Calu3 (cell line): ENCODE measurements around the gene MYOM1. TPM values are rescaled to one million over a fixed set of nuclear protein-coding genes. Genes with fewer than 3 reads are reported as not detected.

Source experiments
- BruUV-seq: library from RNA; stranded (reverse); fragments of 400-500 nt; replicated peaks from 2 replicates; lab custom pipeline; 2021; lab: Mats Ljungman, UMichigan
- CTCF ChIA-PET: fragments of 300-600 bp; sonication (Branson Sonifier 250); formaldehyde crosslinking; loops from one replicate; lab custom pipeline; 2022; ENCODE audit warnings: antibody characterized with exemption; lab: Charles Lee
- DNase-seq: peaks from one replicate; pipeline ENCODE4 v3.0.0; 2022
- H3K27ac Mint-ChIP-seq: one replicate; pipeline ENCODE4 v1.8.0; 2022; ENCODE audit warnings: mixed read lengths; ENCODE audit not compliant: unreplicated experiment
- H3K27me3 Mint-ChIP-seq: one replicate; pipeline ENCODE4 v1.8.0; 2022; ENCODE audit warnings: mixed read lengths; ENCODE audit not compliant: unreplicated experiment
- H3K36me3 Mint-ChIP-seq: one replicate; pipeline ENCODE4 v1.8.0; 2022; ENCODE audit warnings: mild to moderate bottlenecking, moderate library complexity, mixed read lengths; ENCODE audit not compliant: insufficient read depth, unreplicated experiment
- H3K4me1 Mint-ChIP-seq: one replicate; pipeline ENCODE4 v1.8.0; 2022; ENCODE audit warnings: mild to moderate bottlenecking, low read depth, mixed read lengths; ENCODE audit not compliant: unreplicated experiment
- H3K4me3 Mint-ChIP-seq: one replicate; pipeline ENCODE4 v1.8.0; 2022; ENCODE audit warnings: mild to moderate bottlenecking, low read depth, moderate library complexity, mixed read lengths; ENCODE audit not compliant: unreplicated experiment
- H3K9me3 Mint-ChIP-seq: one replicate; pipeline ENCODE4 v1.8.0; 2022; ENCODE audit warnings: low read depth, mixed read lengths; ENCODE audit not compliant: unreplicated experiment
- intact Hi-C: fragments of 100-400 bp; cut with micrococcal nuclease; formaldehyde crosslinking; loops from one replicate; pipeline ENCODE4 v1.10.0; 2022; ENCODE audit not compliant: unreplicated experiment
- total RNA-seq: library from RNA; stranded (reverse); gene quantifications from 2 replicates; pipeline ENCODE4 v1.2.3, GENCODE V29; 2022
- TF ChIP-seq, protein P1 (sequence below): fragments of 200-600 bp; IDR thresholded peaks from one replicate; pipeline ENCODE4 v1.8.0; 2022; ENCODE audit warnings: antibody characterized with exemption; ENCODE audit not compliant: unreplicated experiment

The MYOM1 gene
- total RNA-seq, 1 experiment from 2014 or later: 16.5 TPM

GRCh38 chr18:3245853-3246634 lies 26.3 kb upstream of the MYOM1 start:
- H3K4me3 Mint-ChIP-seq: peak overlapping the region; percentile 79
- H3K27me3 Mint-ChIP-seq: no peaks in the 10 kb centered on the region
- H3K4me1 Mint-ChIP-seq: peaks cover 30% of the 10 kb centered on the region
- H3K36me3 Mint-ChIP-seq: peaks cover 53% of the 10 kb centered on the region
- CTCF ChIA-PET: interaction anchor here (0.6 to 3.0 kb wide), 21 partner anchors 12 to 480 kb away, joined by 3 to 20 read pairs (median 4); no protein-coding TSS in a partner anchor
- TF ChIP-seq, protein P1, sequence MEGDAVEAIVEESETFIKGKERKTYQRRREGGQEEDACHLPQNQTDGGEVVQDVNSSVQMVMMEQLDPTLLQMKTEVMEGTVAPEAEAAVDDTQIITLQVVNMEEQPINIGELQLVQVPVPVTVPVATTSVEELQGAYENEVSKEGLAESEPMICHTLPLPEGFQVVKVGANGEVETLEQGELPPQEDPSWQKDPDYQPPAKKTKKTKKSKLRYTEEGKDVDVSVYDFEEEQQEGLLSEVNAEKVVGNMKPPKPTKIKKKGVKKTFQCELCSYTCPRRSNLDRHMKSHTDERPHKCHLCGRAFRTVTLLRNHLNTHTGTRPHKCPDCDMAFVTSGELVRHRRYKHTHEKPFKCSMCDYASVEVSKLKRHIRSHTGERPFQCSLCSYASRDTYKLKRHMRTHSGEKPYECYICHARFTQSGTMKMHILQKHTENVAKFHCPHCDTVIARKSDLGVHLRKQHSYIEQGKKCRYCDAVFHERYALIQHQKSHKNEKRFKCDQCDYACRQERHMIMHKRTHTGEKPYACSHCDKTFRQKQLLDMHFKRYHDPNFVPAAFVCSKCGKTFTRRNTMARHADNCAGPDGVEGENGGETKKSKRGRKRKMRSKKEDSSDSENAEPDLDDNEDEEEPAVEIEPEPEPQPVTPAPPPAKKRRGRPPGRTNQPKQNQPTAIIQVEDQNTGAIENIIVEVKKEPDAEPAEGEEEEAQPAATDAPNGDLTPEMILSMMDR: peak; percentile 96
- no TSS peak for BruUV-seq
- intact Hi-C loops: loop anchor here (1.0 to 10.0 kb wide), 8 partner anchors 34 to 309 kb away; no protein-coding TSS in a partner anchor
- H3K27ac Mint-ChIP-seq: peak overlapping the region; percentile 83
- H3K9me3 Mint-ChIP-seq: no peaks in the 10 kb centered on the region
- DNase-seq: peak; percentile 89

- intact Hi-C loops: loop anchor here (5.0 to 10.0 kb wide), 7 partner anchors 33 to 308 kb away; no protein-coding TSS in a partner anchor
- H3K27me3 Mint-ChIP-seq: no peaks in the 10 kb centered on the region
- peaks cover 21% of the 10 kb centered on the region for H3K4me1 Mint-ChIP-seq
- peak overlapping the region; percentile 79 for H3K4me3 Mint-ChIP-seq
- H3K36me3 Mint-ChIP-seq: peaks cover 46% of the 10 kb centered on the region
- TF ChIP-seq, protein P1: no peak
- H3K27ac Mint-ChIP-seq: peak overlapping the region; percentile 83
- DNase-seq: no peak
- CTCF ChIA-PET: interaction anchor here (0.9 to 3.0 kb wide), 6 partner anchors 11 to 260 kb away, joined by 4 to 20 read pairs (median 11); no protein-coding TSS in a partner anchor
- BruUV-seq: no TSS peak
- peaks cover 6% of the 10 kb centered on the region for H3K9me3 Mint-ChIP-seq
These were observed 25.4 kb upstream of the MYOM1 start for GRCh38 chr18:3245185-3245564.

- Mint-ChIP-seq H3K4me1 (no peaks in the 10 kb centered on the region), H3K9me3 (peaks cover 6% of the 10 kb centered on the region), H3K27ac (no peak overlapping the region), H3K27me3 (no peaks in the 10 kb centered on the region), H3K4me3 (no peak overlapping the region), H3K36me3 (no peaks in the 10 kb centered on the region)
- TF ChIP-seq, protein P1: no peak
- no peak for DNase-seq
- intact Hi-C loops: no loop called here
- CTCF ChIA-PET: interaction anchor here (0.5 to 1.7 kb wide), 5 partner anchors 24 to 279 kb away, joined by 3 to 6 read pairs (median 3); no protein-coding TSS in a partner anchor
- BruUV-seq: no TSS peak
These were observed 19.0 kb upstream of the MYOM1 start for GRCh38 chr18:3238742-3239141.

GRCh38 chr18:3236470-3236869 lies 16.7 kb upstream of the MYOM1 start:
- Mint-ChIP-seq H3K9me3 (peaks cover 6% of the 10 kb centered on the region), H3K4me1 (no peaks in the 10 kb centered on the region), H3K4me3 (no peak overlapping the region), H3K27ac (no peak overlapping the region), H3K36me3 (no peaks in the 10 kb centered on the region), H3K27me3 (no peaks in the 10 kb centered on the region)
- BruUV-seq: no TSS peak
- TF ChIP-seq, protein P1: no peak
- intact Hi-C loops: no loop called here
- CTCF ChIA-PET: no interaction called here
- no peak for DNase-seq
